GM19397 (cell line): ENCODE measurements around the gene SLX9.

Experiments used
- ATAC-seq: cut with Tn5 transposase; IDR thresholded peaks from one replicate; pipeline ENCODE4 v1.9.1; 2021; ENCODE audit warnings: mild to moderate bottlenecking, moderate library complexity; ENCODE audit not compliant: unreplicated experiment

Gene SLX9

GRCh38 chr21:44987886-44988606, 48.2 kb downstream of the SLX9 start:
- ATAC-seq = no peak

DNA sequence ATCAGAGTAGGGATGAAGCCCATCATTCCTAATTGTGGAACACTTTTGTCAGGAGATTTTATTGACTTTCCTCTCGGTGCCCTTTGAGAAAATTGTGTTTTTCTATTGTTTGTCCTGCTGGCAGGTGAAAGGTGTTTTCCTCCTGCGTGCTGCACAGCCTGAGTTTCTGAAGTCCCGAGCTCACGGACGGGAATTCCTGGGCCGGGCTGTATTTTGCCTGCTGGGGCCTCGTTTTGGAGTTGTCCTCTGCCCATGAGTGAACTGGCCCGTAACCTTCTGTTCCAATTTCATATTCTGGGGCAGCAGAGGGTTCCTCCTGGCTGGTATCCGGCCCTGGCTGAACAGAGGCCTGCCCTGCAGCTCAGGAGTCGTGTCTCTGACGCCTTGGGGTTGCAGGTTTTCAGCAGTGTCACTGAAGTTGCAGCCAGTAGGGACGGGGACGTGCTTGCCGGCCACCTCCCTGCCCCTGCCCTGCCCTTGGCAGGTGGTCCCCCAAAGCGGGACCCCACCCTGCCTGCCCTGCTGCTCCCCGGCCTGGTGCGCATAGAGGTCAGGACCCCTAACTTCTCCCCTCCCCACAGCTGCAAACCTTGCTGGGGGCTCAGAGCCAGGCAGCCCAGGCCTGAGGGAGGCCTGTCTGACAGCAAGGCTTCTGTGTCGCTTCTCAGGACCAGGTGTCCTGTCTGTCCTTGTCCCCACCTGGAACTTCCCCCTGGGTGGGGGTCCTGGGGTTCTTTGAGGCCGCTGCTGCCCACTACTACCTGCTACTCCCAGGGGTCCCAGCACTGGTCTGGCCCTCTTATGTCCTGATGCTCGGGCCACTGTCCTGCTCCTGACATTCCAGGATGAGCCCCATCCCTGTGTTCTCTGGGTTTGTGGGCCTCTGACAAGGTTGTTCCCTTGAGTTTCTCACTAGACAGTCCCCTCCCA, 49.0 kb downstream of the SLX9 start:
- ATAC-seq = no peak

DNA sequence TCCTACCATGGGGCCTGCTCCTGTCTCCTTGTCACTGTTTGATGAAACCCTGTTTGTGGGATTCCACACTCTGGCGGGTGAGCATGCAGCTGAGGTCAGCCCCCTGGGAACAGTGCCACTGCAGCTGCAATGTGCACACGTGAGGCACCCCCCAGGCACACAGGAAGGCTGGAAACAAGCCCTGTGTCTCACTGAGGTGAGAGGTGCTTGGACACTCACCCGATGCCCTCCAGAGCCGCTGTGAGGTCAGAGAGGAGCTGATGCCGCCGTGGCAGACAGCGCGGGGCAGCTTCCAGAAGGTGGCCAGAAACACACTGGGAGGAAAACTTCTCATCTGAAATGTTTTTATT, 49.7 kb downstream of the SLX9 start:
- ATAC-seq = no peak

DNA sequence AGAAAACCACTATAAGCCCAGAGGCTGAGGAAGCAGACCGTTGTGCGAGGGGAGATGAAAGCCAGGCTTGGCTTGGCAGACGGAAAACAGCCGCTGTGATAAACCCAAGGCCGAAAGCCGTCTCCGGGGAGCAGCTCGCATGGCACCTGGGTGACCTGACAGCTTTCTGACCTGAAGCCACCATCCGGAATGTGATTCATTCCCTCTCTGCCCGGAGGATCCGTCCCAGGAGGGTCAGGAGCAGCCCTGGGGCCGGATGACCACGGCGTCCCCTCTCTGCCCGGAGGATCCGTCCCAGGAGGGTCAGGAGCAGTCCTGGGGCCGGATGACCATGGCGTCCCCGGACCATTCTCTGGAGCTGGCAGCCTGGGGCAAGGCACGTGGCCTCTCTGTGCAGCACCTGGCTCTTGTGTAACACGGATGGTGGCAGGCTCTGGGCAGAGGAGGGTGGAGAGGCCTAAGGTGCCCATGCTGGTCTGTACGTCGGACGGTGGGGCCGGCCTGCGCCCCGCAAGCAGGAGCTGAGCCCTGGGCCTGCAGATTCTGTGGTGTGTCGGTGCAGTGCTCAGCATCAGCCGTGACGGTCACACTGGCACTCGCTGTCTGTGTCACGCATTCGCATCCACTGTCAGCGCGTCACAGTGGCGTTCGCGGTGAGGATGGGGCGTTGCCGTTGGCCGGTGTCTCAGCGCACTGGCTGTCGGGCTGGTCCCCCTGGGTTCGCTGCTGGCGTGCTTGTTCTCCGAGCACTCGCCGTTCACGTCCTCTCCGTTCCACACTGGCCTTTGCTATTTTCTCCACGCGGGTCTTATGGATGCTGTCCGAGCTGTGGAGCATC, 50.3 kb downstream of the SLX9 start:
- no peak for ATAC-seq

- ATAC-seq = no peak
Observed at GRCh38 chr21:44990921-44991320, 51.1 kb downstream of the SLX9 start.

- ATAC-seq = no peak
Observed at GRCh38 chr21:44991538-44992483, 52.0 kb downstream of the SLX9 start.

GRCh38 chr21:44992608-44993031, 52.8 kb downstream of the SLX9 start:
- ATAC-seq = no peak

DNA sequence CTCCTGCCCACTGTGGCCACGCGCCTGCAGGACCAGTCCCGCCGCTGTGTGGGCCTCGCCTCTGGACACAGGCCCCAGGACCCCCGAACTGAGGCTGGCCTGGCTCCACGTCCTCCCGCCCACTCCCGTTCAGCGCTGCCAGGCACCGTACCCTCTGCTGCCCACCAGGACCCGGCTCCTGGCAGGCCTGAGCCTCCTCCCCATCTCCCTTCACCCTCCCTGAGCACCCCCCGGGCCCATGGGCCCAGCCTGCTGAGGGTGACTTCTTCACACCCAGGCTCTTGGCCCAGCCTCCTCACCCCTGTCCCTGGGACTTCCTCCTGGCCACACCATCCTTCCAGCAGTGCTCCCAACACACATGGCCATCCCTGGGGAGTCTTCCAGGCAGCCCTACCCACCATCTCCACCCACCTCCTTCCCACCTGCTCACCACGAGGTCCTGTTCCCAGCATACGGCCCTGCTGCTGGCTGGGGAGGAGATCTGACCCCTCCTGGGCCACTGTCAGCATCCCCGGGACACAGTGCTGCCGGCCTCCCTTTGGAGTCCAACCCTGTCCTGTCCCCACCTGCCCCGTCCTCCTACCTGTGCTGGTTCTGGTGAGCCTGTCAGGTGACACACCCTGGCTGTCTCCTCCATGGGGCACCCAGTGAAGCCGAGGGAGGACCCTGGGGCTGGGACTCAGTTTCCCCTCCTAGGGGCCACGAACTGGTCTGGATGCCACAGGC, 53.7 kb downstream of the SLX9 start:
- ATAC-seq = no peak

- no peak for ATAC-seq
Observed at GRCh38 chr21:44994047-44994694, 54.3 kb downstream of the SLX9 start.

DNA sequence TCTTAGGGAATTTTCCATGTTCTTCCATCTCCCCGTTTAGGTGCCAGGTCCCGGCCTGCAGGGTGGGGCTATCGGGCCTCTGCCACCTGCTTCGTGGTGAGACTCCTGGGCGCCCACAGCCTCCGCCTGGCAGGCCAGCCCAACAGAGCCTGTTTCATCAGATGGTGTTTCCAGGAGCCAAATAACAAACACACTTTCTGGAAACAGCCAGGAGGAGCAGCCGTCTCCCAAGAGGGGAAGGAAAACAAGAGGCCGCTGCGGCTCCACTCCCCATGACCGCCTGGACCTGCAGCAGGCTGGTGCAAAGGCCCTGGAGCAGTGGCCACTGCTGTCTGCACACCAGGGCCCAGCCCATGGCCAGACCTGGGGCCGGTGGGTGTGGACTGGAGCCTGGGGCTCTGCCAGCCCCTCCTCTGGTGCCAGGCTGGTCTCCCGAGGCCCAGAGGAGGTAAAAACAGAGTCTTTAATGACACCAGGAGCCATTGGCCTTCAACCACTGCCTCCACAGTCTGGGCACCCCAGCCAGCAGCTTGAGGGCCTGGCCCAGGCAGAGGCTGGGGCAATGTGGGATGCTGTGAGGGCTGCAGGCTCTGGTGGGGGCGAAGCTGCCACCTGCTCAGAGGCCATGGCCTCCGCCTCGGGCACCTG, 55.0 kb downstream of the SLX9 start:
- no peak for ATAC-seq

- no peak for ATAC-seq
Observed at GRCh38 chr21:44995343-44995941, 55.6 kb downstream of the SLX9 start.

DNA sequence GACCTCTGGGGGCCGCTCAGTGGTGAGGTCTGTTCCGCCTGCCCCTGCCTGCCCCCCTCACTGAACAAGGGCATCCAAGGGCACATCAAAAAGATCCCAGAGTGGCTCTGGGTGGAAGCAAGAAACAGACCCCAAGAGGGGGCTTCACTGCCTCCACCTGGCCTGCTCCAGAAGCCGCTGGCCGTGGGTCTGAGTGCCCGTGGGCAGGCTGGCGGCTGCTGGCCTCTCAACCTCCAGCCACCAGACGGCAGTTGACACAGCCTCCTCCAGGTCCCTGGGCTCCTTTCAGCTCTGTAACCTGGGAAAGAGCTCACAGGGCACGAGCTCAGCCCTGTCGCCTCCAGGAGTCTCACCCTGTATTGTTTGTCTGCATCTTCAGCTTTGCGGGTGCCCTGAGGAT, 56.3 kb downstream of the SLX9 start:
- no peak for ATAC-seq

GRCh38 chr21:44996501-44996921, 56.7 kb downstream of the SLX9 start:
- ATAC-seq = no peak

GRCh38 chr21:44996983-44997936, 57.4 kb downstream of the SLX9 start:
- ATAC-seq = no peak

DNA sequence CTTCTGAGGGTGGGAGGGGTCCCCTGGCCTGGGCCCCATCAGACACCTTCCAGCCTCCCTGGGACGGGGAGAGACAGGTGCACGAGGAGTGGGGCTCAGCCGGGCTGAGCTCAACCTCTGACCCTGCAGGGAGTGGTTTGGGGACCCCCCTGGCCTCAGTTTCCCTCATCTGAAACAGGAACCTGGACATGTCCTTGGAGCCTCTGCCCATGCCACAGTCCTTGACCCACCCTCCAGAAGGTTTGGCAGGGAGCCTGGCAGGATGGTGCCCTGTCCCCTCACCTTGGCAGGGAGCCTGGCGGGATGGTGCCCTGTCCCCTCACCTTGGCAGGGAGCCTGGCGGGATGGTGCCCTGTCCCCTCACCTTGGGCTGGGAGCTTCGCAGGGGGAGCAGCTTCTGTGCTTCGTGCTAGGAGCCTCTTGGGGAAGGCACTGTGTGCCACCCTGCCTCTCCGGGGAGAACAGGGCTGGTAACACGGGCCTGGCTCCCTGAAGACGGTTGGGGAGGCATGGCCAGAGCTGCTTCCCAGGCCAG, 58.3 kb downstream of the SLX9 start:
- ATAC-seq = no peak

DNA sequence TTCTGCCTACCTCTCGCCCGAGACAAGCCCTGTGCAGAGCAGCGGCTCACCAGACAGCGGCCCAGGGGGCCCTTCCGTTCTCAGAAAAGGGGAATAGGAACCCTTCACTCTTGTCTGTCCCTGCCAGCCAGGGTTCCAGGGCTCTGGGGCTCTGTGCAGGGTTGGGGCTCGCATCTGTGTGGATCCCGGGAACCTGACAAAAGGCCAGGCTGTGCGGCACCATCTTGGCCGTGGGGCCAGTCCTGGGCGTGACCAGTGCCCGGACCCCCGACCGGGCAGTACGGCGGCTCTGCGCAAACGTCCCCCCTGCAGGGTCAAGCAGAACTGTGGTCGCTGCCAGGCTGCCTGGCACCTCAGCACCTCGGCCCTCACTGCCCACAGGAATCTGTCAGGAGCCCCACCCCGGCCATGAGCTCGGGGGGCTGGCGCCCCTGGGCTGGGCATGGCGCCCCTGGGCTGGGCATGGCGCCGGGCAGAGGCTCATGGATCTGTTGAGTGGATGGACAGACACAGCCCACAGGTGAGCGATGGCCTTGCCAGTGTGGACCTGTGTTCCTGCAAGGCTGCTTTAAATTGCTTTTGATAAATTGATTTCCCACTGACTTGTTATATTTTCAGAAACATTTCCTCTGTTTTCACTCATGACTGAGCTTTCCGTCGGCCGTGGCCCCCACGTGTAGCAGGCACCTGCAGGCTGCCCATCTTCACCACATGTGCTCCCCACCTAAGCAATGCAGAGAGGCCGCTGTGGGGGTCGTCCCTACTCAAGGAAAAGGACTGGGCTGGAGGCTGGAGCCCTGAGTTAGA, 59.0 kb downstream of the SLX9 start:
- ATAC-seq = no peak
